CD4-positive, alpha-beta T cell treated with Interleukin-15 for 1 hour (primary cell): Measurements from ENCODE around the gene ISX.
"Not testable (repeated sequence)": the region's sequence is repeated elsewhere in the genome, so short reads cannot be mapped to it uniquely, and the experiment has no call there.

Source experiments
- DNase-seq: peaks from one replicate; pipeline ENCODE4 v3.0.0-alpha.2; 2020

The ISX gene

DNA sequence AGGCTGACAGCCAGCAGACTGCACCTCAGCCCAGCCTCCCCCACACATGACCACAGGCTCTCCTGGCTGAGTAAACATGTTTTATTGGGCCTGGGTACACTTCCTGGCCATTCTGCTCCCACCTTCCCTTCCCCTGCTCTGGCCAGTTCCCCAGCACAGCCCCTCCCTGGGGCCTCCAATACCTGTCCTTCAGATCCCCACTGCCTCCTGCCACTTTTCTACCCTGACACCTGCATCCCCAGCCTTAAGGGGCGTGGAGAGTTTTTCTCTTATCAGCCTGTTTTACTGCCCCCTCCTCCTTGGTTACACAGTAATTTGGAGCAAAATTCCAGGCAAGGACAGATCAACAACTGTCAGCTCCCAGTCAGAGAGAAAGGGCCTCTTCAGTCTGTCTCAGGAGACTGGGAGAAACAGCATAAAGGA, at the start of gene ISX:
ISX (plus strand) TSS at position 363 of the 423 bp plus-strand sequence. CDS start 930 bp downstream, outside the sequence.
- no peak for DNase-seq

DNA sequence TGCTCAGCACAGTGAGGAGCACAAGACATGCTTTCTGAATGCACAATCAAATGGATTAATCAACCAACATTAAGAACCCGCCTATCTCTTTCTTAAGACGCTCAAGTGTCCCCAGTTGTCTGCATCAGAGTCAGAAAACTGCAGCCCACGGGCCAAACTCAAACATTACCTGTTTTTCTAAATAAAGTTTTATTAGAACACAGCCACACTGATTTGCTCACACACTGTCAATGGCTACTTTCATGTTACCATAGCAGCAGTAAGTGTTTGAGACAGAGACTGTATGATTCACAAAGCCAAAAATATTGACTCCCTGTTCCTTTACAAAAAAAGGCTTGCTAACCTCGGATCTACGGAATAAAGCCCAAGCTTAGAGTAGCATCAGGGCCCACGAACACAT, 49.0 kb upstream of the ISX start:
- DNase-seq = no peak

DNA sequence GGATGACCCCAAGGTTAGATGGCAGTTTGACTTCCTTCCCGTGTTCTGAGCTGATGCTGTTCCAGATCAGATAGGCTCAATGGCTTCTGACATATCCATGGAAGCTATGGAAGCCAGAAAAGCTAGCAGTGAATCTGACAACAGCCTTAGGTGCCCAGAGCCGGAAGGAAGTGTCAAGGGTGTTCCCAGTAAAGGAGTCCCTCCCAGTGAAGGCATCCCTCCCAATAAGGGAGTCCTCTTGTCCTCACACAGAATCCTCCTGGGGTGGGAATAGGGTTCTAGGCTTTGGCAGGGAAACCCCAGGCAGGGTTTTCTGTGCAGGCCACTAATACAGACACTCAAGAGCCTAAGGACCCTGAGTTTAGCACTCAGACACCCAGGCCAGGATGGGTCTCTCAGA, 47.0 kb upstream of the ISX start:
- DNase-seq = no peak

DNA sequence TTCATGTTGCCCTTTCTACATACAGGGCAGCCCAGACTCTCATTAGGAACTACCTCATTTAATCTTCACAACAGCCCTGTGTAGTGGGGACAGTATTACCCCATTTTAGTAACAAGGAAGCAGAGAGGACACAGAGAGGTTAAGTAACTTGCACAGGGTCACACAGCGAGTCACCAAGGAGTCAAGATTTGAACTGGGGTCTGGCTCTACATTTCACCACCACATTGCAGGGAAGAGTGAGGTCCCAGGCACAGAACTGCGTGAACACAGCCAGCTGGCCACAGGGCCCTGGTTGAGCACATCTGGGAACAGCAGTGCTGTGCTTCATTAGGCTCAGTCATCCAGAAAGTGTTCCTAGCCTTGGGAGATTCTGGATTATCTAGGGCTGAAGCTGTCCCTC, 45.4 kb upstream of the ISX start:
- no peak for DNase-seq

DNA sequence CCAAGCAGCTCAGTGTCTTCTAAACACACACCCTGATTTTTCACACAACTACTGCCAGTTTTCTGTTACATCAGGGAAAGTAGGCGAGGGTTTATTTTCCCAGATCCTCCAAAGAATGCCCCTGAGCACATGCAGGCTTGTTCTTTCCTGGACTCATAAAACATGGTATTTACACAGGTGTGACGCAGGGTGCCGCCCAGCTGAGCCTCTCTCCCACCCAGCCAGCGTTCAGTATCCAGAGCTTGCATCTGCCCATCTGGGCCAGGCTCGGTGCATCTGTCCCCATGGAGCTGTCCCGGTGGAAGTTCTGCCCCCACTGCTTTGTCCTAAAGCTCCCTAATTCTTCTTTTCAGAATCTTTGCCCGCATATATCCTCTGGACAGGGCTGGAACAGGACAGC, 44.8 kb upstream of the ISX start:
- no peak for DNase-seq

DNA sequence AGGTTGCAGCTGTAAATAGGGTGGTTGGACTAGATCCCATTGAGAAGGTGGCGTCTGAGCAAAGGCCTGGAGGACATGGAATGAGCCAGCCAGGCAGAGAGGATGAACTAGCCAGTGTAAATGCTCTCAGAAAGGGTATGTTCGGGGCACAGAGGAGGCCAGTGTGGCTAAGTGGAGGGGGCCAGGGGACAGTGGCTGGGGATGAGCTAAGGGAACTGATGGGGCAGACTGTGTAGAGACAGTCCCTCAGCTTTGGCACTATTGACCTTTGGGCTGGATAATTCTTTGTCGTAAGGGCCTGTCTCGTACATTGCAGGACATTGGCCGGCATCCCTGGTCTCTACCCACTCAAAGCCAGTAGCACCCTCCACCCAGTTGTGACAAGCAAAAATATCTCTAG, 43.7 kb upstream of the ISX start:
- DNase-seq = no peak

DNA sequence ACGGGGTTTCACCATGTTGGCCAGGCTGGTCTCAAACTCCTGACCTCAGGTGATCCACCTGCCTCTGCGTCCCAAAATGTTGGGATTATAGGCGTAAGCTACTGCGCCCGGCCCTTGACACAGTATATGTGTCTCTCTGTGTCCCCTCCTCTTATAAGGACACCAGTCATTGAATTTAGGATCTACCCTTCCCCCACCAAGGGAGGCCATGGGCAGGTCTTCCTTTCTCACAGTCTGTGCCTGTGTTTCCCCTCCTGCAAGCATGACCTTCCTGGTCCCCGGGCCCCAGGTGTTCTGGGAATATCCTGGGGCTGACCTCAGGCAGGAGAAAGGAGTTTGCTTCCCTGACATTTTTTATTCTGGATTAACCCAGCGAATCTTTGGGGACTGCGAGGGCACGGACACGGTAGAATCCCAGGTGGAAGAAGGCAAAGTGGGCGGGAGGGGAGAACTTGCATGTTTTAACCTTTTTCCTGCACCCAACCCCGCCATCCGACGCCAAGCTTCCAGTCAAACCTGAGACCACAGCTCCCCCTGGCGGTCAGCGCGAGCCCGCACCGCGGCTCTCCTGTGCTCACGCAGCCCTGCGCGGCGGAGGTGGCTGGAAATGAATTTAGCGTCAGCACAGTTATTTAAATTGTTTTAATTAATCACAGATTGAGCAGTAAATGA, 42.1 kb upstream of the ISX start:
- peak; percentile 24 for DNase-seq

DNA sequence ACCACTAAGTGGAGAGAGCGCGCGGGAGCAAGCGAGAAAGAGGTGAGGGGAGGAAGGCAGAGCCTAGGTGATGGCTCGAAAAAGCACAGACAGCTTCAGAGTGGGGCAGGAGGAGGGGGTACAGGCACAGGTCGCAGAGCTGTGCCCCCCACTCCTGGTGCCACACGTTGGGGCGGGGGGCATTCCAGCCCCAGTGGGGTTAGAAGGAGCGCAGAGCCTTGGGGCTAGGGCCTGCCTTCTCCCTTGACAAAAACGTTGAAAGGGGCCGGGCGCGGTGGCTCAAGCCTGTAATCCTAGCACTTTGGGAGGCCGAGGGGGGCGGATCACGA, 41.6 kb upstream of the ISX start:
- no peak for DNase-seq

DNA sequence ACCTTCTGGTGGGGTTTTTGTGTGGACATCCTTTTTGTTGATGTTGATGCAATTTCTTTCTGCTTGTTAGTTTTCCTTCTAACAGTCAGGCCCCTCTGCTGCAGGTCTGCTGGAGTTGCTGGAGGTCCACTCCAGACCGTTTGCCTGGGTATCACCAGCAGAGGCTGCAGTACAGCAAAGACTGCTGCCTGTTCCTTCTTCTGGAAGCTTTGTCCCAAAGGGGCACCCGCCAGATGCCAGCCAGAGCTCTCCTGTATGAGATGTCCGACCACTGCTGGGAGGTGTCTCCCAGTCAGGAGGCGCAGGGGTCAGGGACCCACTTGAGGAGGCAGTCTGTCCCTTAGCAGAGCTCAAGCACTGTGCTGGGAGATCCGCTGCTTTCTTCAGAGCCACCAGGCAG, 35.8 kb upstream of the ISX start:
- not testable (repeated sequence) for DNase-seq

DNA sequence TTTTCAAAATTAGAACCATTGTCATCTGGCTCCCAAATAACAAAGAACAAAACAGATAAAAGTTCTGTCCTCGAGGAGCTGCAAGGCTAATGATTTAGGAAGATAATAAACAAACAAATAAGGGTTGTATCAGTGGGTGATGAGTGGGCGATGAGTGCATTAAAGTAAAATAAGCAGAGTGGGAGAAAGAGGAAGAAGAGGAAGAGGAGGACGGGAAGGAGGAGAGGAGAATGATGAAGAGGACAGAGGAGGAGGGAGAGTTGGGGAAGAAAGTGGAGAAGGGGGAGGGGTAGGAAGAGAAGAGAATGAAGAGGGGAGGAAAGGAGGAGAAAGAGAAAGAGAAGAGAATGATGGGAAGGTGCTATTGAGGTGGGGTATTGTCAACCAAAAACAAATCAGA, 33.4 kb upstream of the ISX start:
- no peak for DNase-seq

DNA sequence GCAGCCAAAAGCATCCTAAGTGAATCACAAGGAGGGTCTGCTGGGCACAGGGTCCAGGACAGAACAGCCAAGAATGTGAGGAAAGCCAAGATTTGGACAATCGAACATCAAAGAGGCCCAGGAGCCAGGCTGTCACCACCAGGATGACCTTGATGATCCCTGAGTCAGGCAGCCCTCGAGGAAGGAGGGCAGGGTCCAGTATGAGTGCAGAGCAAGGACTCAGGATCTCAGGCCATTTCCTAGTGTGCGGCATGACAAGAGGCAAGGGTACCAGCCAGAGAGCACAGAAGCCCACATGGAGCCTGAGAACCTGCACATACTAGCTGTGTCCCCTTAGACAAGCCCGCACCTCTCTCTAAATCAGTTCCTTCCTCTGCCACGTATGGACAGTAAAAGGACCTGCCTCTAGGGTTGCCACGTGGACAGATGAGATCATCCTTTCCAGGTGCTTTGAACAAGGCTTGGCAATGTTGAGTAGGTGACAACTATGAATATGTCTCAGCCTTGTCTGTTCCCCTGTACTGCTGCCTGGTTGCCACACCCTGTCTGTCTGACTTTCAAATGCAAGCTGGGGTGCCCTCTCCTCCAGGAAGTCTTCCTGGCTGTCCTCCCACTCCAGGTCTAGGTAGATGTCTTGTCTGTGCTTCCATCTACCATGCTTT, 32.2 kb upstream of the ISX start:
- no peak for DNase-seq

DNA sequence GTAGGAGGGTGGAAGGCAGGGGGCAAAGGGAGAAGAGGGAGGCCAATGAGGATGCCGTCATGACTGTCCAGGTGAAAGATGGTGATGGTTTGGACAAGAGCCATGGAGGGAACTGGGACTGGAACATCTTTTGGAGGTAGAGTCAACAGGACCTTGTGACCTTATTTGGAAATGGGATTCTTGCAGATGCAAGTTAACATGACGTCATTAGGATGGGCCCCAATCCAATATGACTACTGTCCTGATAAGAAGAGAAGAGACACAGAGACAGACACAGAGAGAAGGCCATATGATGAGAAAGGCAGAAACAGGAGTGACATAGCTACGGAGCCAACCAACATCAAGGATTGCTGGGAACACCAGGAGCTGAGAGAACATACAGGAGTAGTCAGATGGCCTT, 31.0 kb upstream of the ISX start:
- no peak for DNase-seq

DNA sequence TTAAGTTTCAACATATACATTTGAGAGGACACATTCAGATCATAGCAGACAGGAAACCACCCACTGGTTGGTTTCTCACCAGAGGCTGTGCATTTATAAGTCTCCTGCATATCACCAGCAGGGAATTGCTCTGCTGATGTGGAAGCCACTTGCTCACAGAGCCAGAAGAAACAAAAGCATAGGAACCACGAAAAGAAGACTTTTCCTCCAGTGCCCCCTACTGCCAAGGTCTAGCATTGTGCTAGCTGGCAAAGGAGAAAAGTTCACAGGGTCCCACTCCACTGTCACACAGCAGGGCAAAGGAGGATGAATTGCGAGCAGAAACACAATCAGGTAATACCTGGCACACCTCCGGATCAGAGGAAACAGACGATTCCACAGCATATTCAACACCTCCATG, 28.9 kb upstream of the ISX start:
- DNase-seq = no peak

DNA sequence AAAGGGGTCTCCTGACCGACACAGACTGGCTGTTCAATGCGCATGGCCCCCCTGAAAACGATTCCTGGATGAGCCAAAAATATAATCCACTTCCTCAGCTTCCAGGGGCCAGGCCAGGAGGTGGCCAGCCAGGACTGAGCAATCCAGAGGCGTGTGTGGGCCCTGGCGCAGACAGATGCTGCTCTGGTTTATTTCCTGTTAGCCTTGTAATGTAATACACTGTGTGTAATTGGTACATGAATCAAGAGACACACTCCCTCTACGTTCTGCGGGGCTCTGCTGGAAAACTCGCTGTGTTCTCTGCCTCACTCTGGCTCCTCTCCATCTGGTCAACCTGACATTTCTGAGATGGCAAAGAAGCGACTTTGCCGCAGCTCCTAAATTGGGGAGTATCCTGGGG, 26.3 kb upstream of the ISX start:
- no peak for DNase-seq

DNA sequence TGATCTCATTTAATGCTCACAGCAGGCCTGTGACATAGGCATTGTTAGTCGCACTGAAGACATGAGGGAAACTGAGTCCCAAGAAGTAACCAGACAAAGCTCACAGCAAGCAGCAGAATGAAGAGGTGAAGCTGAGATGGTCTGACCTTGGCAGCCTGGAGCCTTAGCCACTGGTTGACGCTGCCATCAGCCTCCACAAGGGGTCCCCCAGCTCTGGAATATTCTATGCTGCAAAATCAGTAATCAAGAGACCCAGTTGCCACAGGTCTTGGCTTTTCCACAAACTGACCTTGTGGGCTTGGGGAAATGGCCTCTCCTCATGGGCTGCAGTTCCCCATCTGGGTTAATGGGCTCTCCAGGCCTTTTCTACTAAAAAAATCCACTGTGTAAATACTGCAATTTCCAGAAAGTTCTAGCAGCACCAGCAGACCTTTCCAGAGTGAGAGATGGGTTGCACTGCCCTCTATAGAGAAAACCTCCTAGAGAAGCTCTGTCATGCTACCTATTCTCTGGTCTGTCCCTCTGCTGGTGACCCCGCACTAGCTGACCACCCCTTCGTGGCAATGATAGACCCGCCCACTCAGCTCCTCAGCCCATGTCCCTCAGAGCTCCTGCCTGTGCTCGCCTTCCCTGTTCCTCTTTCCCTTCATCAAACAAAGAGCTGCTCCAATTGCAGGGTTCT, 22.6 kb upstream of the ISX start:
- no peak for DNase-seq

DNA sequence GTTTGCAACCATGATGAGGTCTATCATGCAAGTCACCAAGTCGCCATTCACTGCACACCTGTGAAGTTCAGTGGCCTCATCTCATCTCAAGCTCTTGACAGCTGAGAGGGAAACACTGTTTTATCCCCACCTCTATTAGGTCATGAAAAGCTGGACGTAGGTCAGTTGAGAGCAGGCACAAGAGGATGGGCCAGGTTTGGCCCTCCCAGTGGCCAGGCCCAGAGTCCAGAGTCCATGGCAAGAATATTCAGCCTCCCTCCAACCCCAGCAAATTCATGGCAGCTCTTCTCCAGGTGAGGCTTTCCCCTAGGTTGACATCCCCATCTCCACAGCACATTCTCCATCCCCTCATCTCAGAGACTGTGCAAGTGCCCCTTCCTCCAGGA, 22.0 kb upstream of the ISX start:
- no peak for DNase-seq

DNA sequence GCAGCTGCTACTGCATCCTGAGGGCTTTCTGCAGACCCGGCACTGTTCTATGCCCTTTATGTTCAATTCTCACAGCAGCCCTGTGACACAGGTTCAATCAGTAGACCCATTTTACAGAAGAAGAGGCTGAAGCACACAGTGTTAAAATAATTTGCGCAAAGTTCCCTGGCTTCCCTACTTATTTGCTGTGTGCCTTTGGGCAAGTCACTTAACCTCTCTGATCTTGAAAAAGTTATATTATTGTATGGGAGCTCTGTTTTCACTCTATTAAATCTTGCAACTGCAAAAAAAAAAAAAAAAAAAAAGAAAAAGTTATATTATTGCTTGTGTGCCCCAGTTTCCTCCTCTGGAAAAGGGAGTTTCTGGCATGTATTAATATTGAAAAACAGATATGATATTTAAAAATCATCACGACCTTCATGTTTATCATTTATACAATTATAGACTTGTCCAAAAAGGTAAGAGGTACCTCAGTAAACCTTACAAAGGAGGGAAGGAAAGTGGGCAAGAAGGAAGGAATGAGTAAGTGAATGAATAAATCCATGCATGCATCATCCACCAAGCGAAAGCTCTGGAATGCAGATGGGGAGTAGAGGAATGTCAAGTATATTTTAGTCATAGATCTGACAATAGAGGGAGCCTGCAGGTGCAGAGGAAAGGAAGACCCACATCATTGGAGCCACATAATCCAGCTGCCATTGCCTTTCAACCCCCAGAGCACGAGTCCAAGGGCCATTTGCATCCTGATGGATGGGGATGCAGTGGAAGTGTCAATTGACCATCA, 21.2 kb upstream of the ISX start:
- no peak for DNase-seq

DNA sequence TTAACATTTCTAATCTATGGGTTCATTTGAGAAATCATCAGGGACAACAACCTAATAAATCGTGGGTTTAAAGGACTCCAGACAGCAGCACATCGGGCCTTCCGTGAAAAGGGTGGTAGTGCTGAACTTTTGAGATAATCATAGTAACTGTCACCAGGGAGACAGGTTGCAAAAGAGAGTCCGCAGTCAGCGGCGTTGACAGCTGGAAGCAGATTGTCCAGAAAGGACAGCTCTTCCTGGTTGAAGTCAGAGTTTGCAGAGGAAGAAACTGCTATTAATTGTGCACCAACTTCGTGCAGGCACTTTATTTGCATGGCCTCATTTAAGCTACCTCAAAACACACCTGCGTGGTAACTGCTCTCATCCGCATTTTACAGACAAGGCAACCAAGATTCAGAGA, 20.5 kb upstream of the ISX start:
- DNase-seq = no peak

DNA sequence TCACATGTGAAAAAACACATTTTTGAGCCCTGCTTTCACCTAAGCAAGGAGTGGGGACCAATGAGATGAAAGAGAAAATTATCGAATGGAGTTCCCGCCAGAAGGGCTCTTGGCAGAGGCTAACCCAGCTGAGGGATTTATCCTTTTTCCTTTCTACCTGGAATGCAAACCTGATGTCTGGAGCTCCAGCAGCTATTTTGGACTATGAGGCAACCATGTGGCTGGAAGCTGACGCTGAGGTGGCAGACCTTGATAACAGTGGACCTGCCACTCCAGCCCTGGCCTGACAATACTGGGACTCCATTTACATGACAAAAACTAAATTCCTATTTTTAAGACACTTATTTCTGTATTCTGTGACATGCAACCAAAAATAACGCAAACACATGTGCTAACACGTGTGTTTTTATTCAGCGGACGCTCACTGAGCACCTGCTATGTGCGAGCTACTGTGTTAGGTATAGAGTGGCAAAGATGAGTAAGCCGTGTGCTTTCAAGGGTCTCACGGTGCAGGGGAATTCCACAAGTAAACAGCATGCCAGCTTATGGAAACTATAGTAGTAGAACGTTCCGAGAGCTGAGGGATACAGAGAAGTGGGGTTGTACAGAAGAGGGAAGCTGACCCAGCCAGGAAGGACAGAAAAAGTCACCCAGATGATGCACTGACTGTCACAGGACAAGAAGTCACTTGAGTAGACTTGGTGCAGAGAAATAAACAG, 19.1 kb upstream of the ISX start:
- no peak for DNase-seq

DNA sequence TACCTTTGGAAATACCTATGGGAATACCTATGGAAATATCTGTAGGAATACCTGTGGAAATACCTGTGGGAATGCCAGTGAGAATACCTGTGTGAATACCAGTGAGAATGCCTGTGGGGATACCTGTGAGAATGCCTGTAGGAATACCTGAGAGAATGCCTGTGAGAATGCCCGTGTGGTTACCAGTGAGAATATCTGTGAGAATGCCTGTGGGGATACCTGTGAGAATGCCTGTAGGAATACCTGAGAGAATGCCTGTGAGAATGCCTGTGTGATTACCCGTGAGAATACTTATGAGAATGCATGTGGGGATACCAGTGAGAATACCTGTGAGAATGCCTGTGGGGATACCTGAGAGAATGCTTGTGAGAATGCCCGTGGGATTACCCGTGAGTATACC, 15.9 kb upstream of the ISX start:
- not testable (repeated sequence) for DNase-seq

DNA sequence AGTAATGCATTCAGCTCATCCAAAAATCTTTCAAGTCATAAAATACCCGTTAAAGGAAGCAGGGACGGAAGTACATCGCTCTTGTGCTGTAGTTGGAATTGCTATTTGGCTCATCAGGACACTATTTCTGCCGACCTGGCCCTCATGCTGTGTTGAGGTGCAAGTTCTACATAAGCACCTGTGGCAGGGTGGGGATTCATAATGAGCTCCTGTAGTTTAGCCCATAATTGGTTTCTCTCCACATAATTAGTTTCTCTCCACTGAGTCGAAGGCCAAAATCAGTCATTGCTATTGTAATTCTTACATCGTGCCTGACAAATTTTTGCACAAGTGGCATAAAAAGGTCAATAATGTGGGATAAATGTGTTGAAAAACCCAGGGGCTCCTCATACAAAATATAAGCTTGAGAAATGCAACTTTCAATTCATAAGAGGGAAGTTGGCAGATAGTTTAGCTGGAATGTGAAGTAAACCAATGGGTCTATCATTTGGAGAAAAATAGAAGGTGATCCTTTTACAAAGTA, 14.9 kb upstream of the ISX start:
- DNase-seq = no peak

DNA sequence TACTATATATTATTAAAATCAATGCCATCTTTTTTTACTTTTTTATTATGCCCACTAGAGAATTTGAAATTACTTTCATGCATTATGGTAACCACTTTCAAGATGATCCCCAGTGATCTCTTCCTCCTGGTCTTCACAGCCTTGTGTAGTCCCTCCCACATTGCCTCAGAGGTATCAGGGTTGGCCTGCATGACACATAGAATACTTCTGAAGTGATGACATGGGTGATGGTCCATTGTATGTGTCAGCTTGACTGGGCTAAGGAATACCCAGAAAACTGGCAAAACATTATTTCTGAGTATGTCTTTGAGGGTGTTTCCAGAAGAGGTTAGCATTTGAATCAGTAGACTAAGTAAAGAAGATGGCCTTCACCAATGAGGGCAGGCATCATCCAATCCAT, 14.2 kb upstream of the ISX start:
- no peak for DNase-seq
